T-helper 1 cell treated with Interleukin-12 subunit alpha and Interleukin-12 subunit beta and Interleukin-4 antibody, amounts not matched to agents 30 μg/mL and 1 μg/mL, for 36 hours (primary cell): Measurements from ENCODE around the gene TGM3.

ENCODE experiments used
- H3K27ac Mint-ChIP-seq: one replicate; pipeline ENCODE4 v1.8.0; 2021; ENCODE audit warnings: mild to moderate bottlenecking, mixed read lengths
- H3K27me3 Mint-ChIP-seq: one replicate; pipeline ENCODE4 v1.8.0; 2021; ENCODE audit warnings: low read depth, mixed read lengths
- H3K36me3 Mint-ChIP-seq: one replicate; pipeline ENCODE4 v1.8.0; 2021; ENCODE audit warnings: low read depth, mixed read lengths
- H3K4me1 Mint-ChIP-seq: one replicate; pipeline ENCODE4 v1.8.0; 2021; ENCODE audit warnings: low read depth, mixed read lengths
- H3K4me3 Mint-ChIP-seq: one replicate; pipeline ENCODE4 v1.8.0; 2021; ENCODE audit warnings: mild to moderate bottlenecking, moderate library complexity, mixed read lengths
- H3K9me3 Mint-ChIP-seq: one replicate; pipeline ENCODE4 v1.8.0; 2021; ENCODE audit warnings: mixed read lengths

Gene TGM3

DNA sequence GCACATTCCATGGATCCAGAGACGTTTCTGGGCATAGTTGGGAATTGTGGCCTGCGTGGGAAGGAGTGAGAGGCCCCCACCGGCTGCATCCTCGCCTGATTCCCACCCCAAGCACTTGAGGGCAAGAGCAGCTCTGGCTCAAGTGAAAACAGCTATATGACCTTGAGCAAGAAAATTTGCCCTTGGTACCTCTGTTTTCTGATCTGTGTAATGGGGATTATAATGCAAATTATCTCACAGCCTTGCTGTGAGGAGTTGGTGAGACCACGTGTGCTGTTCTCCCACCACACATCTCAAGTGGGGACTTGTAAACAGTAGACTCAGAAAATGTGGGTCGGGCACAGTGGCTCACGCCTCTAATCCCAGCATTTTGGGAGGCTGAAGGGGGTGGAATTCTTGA lies 85.5 kb downstream of the TGM3 start:
- Mint-ChIP-seq H3K27ac (no peak overlapping the region), H3K27me3 (peaks cover 59% of the 10 kb centered on the region), H3K4me3 (no peak overlapping the region), H3K4me1 (peaks cover 14% of the 10 kb centered on the region), H3K36me3 (no peaks in the 10 kb centered on the region), H3K9me3 (no peaks in the 10 kb centered on the region)

DNA sequence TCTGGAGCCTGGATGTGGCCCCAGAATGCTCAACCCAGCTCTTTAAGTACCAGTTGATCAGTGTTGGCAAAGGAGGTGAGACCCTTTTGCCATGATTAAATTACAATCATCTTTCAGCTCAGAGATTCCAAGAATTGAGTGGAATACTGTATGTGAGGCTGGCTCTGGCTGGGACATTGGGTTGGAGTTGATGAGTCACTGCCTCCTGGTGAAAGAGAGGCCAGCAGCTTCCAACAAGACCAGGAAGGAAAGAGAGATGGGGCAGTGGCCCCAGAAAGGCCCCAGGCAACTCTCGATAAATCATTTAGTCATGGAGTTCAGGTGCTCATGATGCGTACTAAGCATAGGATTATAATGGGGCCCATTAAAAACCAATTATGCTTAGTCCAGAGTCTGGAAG lies 87.0 kb downstream of the TGM3 start:
- Mint-ChIP-seq H3K27ac (no peak overlapping the region), H3K4me1 (peaks cover 21% of the 10 kb centered on the region)

DNA sequence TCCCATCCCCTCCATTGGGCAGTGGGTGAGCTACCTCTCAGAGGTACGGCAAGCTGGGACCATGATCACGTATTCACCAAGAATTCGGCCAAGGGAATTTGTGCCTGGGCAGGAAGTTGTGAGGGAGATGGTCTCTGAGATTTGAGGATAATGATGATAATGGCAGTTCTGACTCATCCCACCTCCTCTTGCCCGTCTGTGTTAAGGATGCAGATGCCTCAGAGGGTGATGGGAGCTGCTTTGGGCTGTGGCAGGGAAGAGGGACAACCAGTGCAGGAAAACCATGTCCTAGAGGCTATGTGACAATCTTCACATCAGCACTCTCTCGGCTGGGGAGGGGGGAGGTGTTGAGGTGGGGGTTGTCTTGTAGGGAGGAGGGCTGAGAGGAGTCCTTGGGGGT lies 89.2 kb downstream of the TGM3 start:
- Mint-ChIP-seq H3K36me3 (no peaks in the 10 kb centered on the region), H3K4me1 (peaks cover 9% of the 10 kb centered on the region), H3K4me3 (no peak overlapping the region), H3K27ac (no peak overlapping the region), H3K9me3 (peaks cover 8% of the 10 kb centered on the region), H3K27me3 (peaks cover 42% of the 10 kb centered on the region)

More for the DNA sequence above, 87.0 kb downstream of the TGM3 start:
- Mint-ChIP-seq H3K27me3 (peaks cover 50% of the 10 kb centered on the region), H3K9me3 (peaks cover 4% of the 10 kb centered on the region), H3K36me3 (no peaks in the 10 kb centered on the region), H3K4me3 (no peak overlapping the region)

GRCh38 chr20:2385496-2385895 lies 89.7 kb downstream of the TGM3 start:
- H3K27me3 Mint-ChIP-seq, result peaks cover 40% of the 10 kb centered on the region
- H3K27ac Mint-ChIP-seq, result no peak overlapping the region
- H3K4me3 Mint-ChIP-seq, result no peak overlapping the region
- peaks cover 8% of the 10 kb centered on the region for H3K4me1 Mint-ChIP-seq
- H3K36me3 Mint-ChIP-seq, result no peaks in the 10 kb centered on the region
- peaks cover 8% of the 10 kb centered on the region for H3K9me3 Mint-ChIP-seq

GRCh38 chr20:2386516-2387179 lies 90.8 kb downstream of the TGM3 start:
- peaks cover 37% of the 10 kb centered on the region for H3K27me3 Mint-ChIP-seq
- H3K27ac Mint-ChIP-seq, result peak overlapping the region; percentile 83
- peaks cover 8% of the 10 kb centered on the region for H3K4me1 Mint-ChIP-seq
- peak overlapping the region; percentile 57 for H3K4me3 Mint-ChIP-seq
- H3K9me3 Mint-ChIP-seq, result peaks cover 8% of the 10 kb centered on the region
- H3K36me3 Mint-ChIP-seq, result no peaks in the 10 kb centered on the region

GRCh38 chr20:2387180-2387577 lies 91.4 kb downstream of the TGM3 start:
- peaks cover 8% of the 10 kb centered on the region for H3K9me3 Mint-ChIP-seq
- peaks cover 8% of the 10 kb centered on the region for H3K4me1 Mint-ChIP-seq
- peak overlapping the region; percentile 83 for H3K27ac Mint-ChIP-seq
- H3K4me3 Mint-ChIP-seq, result peak overlapping the region; percentile 57
- H3K36me3 Mint-ChIP-seq, result no peaks in the 10 kb centered on the region
- H3K27me3 Mint-ChIP-seq, result peaks cover 35% of the 10 kb centered on the region

GRCh38 chr20:2387580-2387979 lies 91.8 kb downstream of the TGM3 start:
- H3K36me3 Mint-ChIP-seq, result no peaks in the 10 kb centered on the region
- peaks cover 8% of the 10 kb centered on the region for H3K9me3 Mint-ChIP-seq
- H3K27ac Mint-ChIP-seq, result no peak overlapping the region

More at GRCh38 chr20:2387580-2387979, 91.8 kb downstream of the TGM3 start:
- Mint-ChIP-seq H3K4me3 (no peak overlapping the region), H3K27me3 (peaks cover 34% of the 10 kb centered on the region), H3K4me1 (peaks cover 8% of the 10 kb centered on the region)
